ENCODE results near the gene ADRA1B.

ADRA1B gene

GRCh38 chr5:159915904-159916840 lies at the start of gene ADRA1B:
Gene ADRA1B, plus strand, starts transcription at chr5:159916482. Its CDS starts 424 bp downstream, at chr5:159916906.
- FAIRE-seq = no peak

- no peak for FAIRE-seq
Measured at GRCh38 chr5:159873680-159874079, 42.6 kb upstream of the ADRA1B start.

- FAIRE-seq = no peak
Measured at GRCh38 chr5:159874263-159874662, 42.0 kb upstream of the ADRA1B start.

- FAIRE-seq = no peak
Measured at GRCh38 chr5:159877016-159877415, 39.3 kb upstream of the ADRA1B start.

GRCh38 chr5:159877894-159878448 lies 38.3 kb upstream of the ADRA1B start:
- FAIRE-seq = no peak

GRCh38 chr5:159878988-159879471 lies 37.3 kb upstream of the ADRA1B start:
- FAIRE-seq = no peak

GRCh38 chr5:159880676-159881075 lies 35.6 kb upstream of the ADRA1B start:
- no peak for FAIRE-seq

- no peak for FAIRE-seq
Measured at GRCh38 chr5:159881967-159882366, 34.3 kb upstream of the ADRA1B start.

GRCh38 chr5:159883522-159883950 lies 32.7 kb upstream of the ADRA1B start:
- no peak for FAIRE-seq

GRCh38 chr5:159884917-159885620 lies 31.2 kb upstream of the ADRA1B start:
- FAIRE-seq = no peak

- no peak for FAIRE-seq
Measured at GRCh38 chr5:159886296-159886695, 30.0 kb upstream of the ADRA1B start.

- FAIRE-seq = no peak
Measured at GRCh38 chr5:159887050-159887449, 29.2 kb upstream of the ADRA1B start.

GRCh38 chr5:159888860-159889259 lies 27.4 kb upstream of the ADRA1B start:
- no peak for FAIRE-seq

GRCh38 chr5:159890141-159890540 lies 26.1 kb upstream of the ADRA1B start:
- FAIRE-seq = no peak

- FAIRE-seq = no peak
Measured at GRCh38 chr5:159891371-159891770, 24.9 kb upstream of the ADRA1B start.

- FAIRE-seq = no peak
Measured at GRCh38 chr5:159893040-159893695, 23.1 kb upstream of the ADRA1B start.

- no peak for FAIRE-seq
Measured at GRCh38 chr5:159894149-159894720, 22.0 kb upstream of the ADRA1B start.

- FAIRE-seq = no peak
Measured at GRCh38 chr5:159897786-159898393, 18.4 kb upstream of the ADRA1B start.

- FAIRE-seq = no peak
Measured at GRCh38 chr5:159899067-159900049, 16.9 kb upstream of the ADRA1B start.

GRCh38 chr5:159901308-159901707 lies 15.0 kb upstream of the ADRA1B start:
- FAIRE-seq = no peak

GRCh38 chr5:159901772-159902171 lies 14.5 kb upstream of the ADRA1B start:
- no peak for FAIRE-seq
